GM12801 (cell line): ENCODE results near the gene PRDM2.

ENCODE experiments used
- CTCF ChIP-seq: IDR thresholded peaks from one replicate; pipeline ENCODE4 v1.5.1; 2011; ENCODE audit warnings: control low read depth; ENCODE audit not compliant: insufficient read length; ENCODE audit errors: extremely low read depth

The PRDM2 gene

GRCh38 chr1:13808729-13809131 is 108.7 kb downstream of the PRDM2 start:
- TF ChIP-seq CTCF, result no peak

GRCh38 chr1:13809461-13810159 is 109.6 kb downstream of the PRDM2 start:
- no peak for TF ChIP-seq CTCF

- TF ChIP-seq CTCF, result no peak
Measured at GRCh38 chr1:13812456-13813397, 112.7 kb downstream of the PRDM2 start.

GRCh38 chr1:13813398-13814012 is 113.5 kb downstream of the PRDM2 start:
- TF ChIP-seq CTCF, result no peak

GRCh38 chr1:13814131-13814530 is 114.1 kb downstream of the PRDM2 start:
- TF ChIP-seq CTCF, result no peak

- no peak for TF ChIP-seq CTCF
Measured at GRCh38 chr1:13816016-13816760, 116.2 kb downstream of the PRDM2 start.
